DMS153 (cell line): Measurements from ENCODE around the gene CLSTN2.

Experiments
- DNase-seq: peaks from one replicate; lab custom pipeline; 2025; lab: John Stamatoyannopoulos, UW

CLSTN2 gene

GRCh38 chr3:140546649-140547048 is 611.7 kb downstream of the CLSTN2 start:
- peak; percentile 7 for DNase-seq

GRCh38 chr3:140552403-140552802 is 617.4 kb downstream of the CLSTN2 start:
- no peak for DNase-seq

- DNase-seq: no peak
These were observed 617.9 kb downstream of the CLSTN2 start for GRCh38 chr3:140552898-140553297.

- no peak for DNase-seq
These were observed 618.6 kb downstream of the CLSTN2 start for GRCh38 chr3:140553591-140553990.

GRCh38 chr3:140555666-140556065 is 620.7 kb downstream of the CLSTN2 start:
- DNase-seq: no peak

GRCh38 chr3:140557476-140557875 is 622.5 kb downstream of the CLSTN2 start:
- no peak for DNase-seq

- peak; percentile 22 for DNase-seq
These were observed 624.6 kb downstream of the CLSTN2 start for GRCh38 chr3:140559546-140559945.

GRCh38 chr3:140563206-140563760 is 628.3 kb downstream of the CLSTN2 start:
- no peak for DNase-seq

GRCh38 chr3:140568131-140568530 is 633.1 kb downstream of the CLSTN2 start:
- no peak for DNase-seq

- DNase-seq: no peak
These were observed 634.0 kb downstream of the CLSTN2 start for GRCh38 chr3:140568842-140569520.

- DNase-seq: no peak
These were observed 635.6 kb downstream of the CLSTN2 start for GRCh38 chr3:140570602-140571001.

GRCh38 chr3:140571836-140572235 is 636.9 kb downstream of the CLSTN2 start:
- DNase-seq: no peak

- no peak for DNase-seq
These were observed 637.3 kb downstream of the CLSTN2 start for GRCh38 chr3:140572334-140572733.

- DNase-seq: peak; percentile 18
These were observed 638.0 kb downstream of the CLSTN2 start for GRCh38 chr3:140573011-140573410.

GRCh38 chr3:140574375-140574774 is 639.4 kb downstream of the CLSTN2 start:
- DNase-seq: no peak

- no peak for DNase-seq
These were observed 641.5 kb downstream of the CLSTN2 start for GRCh38 chr3:140576449-140576848.

- no peak for DNase-seq
These were observed 642.9 kb downstream of the CLSTN2 start for GRCh38 chr3:140577911-140578310.

- DNase-seq: no peak
These were observed 644.3 kb downstream of the CLSTN2 start for GRCh38 chr3:140579260-140579659.

GRCh38 chr3:140580746-140581145 is 645.8 kb downstream of the CLSTN2 start:
- no peak for DNase-seq

GRCh38 chr3:140584549-140584948 is 649.6 kb downstream of the CLSTN2 start:
- DNase-seq: no peak

- no peak for DNase-seq
These were observed 650.8 kb downstream of the CLSTN2 start for GRCh38 chr3:140585828-140586227.

- DNase-seq: no peak
These were observed 651.3 kb downstream of the CLSTN2 start for GRCh38 chr3:140586311-140586710.

- DNase-seq: no peak
These were observed 653.6 kb downstream of the CLSTN2 start for GRCh38 chr3:140588558-140588957.

GRCh38 chr3:140593766-140594165 is 658.8 kb downstream of the CLSTN2 start:
- no peak for DNase-seq
